ENCODE results near the gene SCAND1.
"Not testable (repeated sequence)": the region's sequence is repeated elsewhere in the genome, so short reads cannot be mapped to it uniquely, and the experiment has no call there.

Gene SCAND1

DNA sequence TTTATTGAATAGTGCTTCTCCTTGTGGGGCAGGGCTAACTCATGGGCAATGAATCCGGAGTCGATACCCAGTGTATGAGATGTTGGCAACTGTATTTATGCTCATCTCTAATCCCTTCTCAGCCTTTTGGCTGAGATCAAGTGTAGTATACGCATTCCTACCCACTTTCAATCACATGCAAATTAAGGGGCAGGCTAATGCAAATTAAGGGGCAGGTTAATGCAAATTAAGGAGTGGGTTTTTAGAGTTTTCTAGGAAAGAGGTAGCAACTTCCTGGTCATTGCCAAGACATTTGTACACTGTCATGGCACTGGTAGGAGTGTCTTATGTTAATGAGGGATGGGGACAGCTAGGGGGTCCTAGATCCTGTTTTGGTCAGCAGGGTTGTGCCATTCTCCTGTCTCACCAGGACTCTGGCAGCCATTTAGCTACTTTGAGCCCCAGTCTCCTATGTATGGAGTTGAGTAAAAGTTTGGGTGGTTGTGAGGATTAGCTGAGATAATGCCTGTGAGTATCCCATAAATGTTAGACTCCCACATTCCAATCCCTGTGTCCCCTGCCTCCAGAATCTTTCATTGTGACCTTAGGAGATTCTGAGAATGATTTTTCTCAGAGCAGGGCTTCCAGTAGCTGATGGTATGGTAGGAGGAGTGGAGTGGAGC lies 13.8 kb upstream of the SCAND1 start, which contains the start of gene CNBD2:
CNBD2 (plus strand) TSS at position 612 of the 662 bp plus-strand sequence. CDS start 173 bp downstream, outside the sequence.
- DNase-seq (ENCODE audit: extremely low spot score, insufficient read length, low read depth) (no peak), FAIRE-seq (no peak)

- DNase-seq (ENCODE audit: extremely low spot score, insufficient read length, low read depth) (no peak), FAIRE-seq (no peak)
Observed at GRCh38 chr20:35963878-35964277, 9.6 kb upstream of the SCAND1 start.

DNA sequence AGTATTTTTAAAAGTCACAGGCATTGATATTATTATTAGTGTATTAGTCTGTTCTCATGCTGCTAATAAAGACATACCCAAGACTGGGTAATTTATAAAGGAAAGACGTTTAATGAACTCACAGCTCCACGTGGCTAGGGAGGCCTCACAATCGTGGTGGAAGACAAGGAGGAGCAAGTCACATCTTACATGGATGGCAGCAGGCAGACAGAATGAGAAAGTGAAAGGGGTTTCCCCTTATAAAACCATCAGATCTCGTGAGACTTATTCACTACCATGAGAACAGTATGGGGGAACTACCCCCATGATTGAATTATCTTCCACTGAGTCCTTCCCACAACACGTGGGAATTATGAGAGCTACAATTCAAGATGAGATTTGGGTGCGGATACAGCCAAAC lies 5.0 kb upstream of the SCAND1 start:
- not testable (repeated sequence) for DNase-seq (ENCODE audit: extremely low spot score, insufficient read length, low read depth); FAIRE-seq

GRCh38 chr20:35956616-35957015 lies 2.3 kb upstream of the SCAND1 start:
- FAIRE-seq (no peak), DNase-seq (ENCODE audit: extremely low spot score, insufficient read length, low read depth) (no peak)

- no peak for DNase-seq (ENCODE audit: extremely low spot score, insufficient read length, low read depth)
- FAIRE-seq: no peak
Observed at GRCh38 chr20:35954907-35955251, 577 bp upstream of the SCAND1 start.

GRCh38 chr20:35953387-35954199 lies 709 bp downstream of the SCAND1 start:
- DNase-seq (ENCODE audit: extremely low spot score, insufficient read length, low read depth): peak; percentile 26
- no peak for FAIRE-seq

GRCh38 chr20:35952480-35953386 lies 1.6 kb downstream of the SCAND1 start:
- DNase-seq (ENCODE audit: extremely low spot score, insufficient read length, low read depth): no peak
- no peak for FAIRE-seq

- DNase-seq (ENCODE audit: extremely low spot score, insufficient read length, low read depth); FAIRE-seq: not testable (repeated sequence)
Observed at GRCh38 chr20:35952080-35952479, 2.2 kb downstream of the SCAND1 start.

DNA sequence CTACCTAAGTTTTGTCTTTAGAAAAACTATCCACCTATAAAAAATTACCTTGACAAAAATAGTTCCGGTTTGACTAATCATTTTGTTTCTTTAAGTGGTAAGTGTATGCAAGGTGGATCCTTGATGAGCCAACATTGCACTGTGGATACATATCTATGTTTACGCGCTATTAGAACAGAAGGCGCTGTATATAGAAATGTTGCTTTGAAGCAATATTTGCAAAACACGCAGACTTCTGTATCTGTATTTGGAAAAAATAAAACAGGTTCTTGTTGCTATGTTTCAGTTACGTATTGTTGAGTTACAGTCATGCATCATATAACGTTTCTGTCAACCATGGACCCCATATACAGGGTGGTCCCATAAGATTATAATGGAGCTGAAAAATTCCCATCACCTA lies 4.2 kb downstream of the SCAND1 start:
- no peak for DNase-seq (ENCODE audit: extremely low spot score, insufficient read length, low read depth)
- no peak for FAIRE-seq

- FAIRE-seq (no peak), DNase-seq (ENCODE audit: extremely low spot score, insufficient read length, low read depth) (no peak)
Observed at GRCh38 chr20:35947907-35948306, 6.4 kb downstream of the SCAND1 start.

DNA sequence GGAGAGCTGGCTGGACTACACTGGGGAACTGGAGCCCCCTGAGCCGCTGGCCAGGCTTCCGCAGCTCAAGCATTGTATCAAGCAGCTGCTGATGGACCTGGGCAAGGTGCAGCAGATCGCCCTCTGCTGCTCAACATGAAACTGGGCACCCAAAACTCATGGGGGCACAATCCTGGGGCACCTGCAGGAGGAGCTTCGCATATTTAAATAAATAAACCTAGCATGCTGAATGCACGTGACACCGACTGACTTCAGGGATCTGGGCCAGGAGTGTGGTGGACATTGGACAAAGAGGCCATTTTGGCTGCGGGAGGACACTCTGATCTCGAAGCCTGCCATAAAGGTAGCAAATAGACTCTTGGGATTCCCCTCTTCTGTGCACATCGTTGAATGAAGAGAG lies 6.8 kb downstream of the SCAND1 start:
- no peak for FAIRE-seq
- DNase-seq (ENCODE audit: extremely low spot score, insufficient read length, low read depth): no peak

DNA sequence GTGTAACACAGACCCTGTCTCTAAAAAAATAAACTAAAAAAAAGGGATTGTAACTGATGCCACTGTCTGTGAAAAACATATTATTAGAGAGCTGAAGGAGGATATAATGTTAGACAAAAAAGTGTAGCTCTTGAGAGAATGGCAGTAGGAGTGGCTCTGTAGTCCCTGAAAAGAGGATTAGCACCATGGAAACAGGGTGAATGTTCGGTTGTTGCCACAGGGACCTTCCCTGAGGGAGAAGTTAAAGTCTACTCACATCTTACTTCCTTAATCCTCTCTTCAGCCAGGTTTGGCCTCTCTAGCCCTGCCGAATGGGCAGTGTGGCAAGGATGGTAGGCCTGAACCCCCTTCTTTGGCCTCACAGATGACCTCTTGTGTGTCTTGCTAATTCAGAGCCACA lies 12.1 kb downstream of the SCAND1 start:
- DNase-seq (ENCODE audit: extremely low spot score, insufficient read length, low read depth) (no peak), FAIRE-seq (no peak)

DNA sequence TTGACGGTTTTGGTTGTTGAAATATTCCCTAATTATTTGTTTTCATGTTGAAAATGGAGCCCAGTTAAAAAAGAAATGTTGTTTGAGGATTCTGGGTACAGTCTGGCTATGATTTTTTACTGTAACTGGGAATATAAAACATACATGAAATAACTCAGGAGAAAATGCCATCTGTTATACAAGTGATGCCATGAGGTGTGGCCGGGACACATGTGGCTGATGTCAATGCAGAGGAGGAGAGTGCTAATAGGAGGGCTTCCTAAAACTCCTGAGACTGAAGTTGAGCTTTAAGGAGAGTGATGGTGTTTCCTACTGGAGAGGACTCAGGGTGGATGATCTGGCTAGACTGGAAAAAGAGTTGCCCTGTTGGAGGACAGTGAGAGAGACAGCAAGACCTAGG lies 12.7 kb downstream of the SCAND1 start:
- DNase-seq (ENCODE audit: extremely low spot score, insufficient read length, low read depth) (no peak), FAIRE-seq (no peak)

- no peak for FAIRE-seq
- no peak for DNase-seq (ENCODE audit: extremely low spot score, insufficient read length, low read depth)
Observed at GRCh38 chr20:35939264-35939663, 15.0 kb downstream of the SCAND1 start.

- no peak for FAIRE-seq
- DNase-seq (ENCODE audit: extremely low spot score, insufficient read length, low read depth): no peak
Observed at GRCh38 chr20:35934050-35934449, 20.3 kb downstream of the SCAND1 start.

DNA sequence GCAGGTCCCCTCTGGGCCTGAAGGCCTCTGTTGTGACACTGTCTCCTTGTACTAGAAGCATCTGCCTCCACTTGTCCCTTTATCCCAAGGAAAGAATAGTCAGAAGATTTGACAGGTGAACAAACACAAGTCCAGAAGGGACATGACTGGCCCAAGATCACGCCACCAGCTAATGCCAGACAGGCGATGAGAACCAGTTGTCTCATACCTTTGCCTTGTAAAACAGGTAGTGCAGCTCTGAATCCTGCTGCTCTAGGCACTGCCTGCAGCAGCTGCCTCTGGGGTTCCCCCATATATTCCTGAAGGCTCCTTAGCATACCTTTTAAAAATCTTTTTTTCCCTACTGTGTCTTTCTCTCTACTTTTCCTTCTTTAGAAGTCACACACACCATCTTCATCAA lies 25.0 kb downstream of the SCAND1 start:
- no peak for FAIRE-seq

DNA sequence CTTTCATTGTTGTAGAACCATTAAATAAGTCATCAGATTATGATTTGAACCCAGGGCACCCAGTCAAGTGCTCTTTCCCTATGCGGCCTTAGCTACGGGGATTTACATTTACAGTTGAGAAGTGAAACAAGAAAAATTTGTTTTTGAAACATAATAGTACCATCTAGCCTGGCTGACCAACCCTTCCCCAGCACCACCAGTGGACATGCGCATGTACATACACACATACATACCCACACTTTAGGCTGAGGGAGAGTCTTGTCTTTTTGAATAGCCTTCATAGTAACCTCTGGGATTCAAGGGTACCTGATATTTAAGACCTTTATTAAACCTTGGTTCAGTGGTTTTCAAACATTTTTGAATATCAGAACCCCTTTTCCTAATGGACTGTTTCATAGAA lies 33.8 kb downstream of the SCAND1 start:
- no peak for FAIRE-seq
- DNase-seq (ENCODE audit: extremely low spot score, insufficient read length, low read depth): no peak

More for the DNA sequence above, 25.0 kb downstream of the SCAND1 start:
- DNase-seq (ENCODE audit: extremely low spot score, insufficient read length, low read depth): no peak

DNA sequence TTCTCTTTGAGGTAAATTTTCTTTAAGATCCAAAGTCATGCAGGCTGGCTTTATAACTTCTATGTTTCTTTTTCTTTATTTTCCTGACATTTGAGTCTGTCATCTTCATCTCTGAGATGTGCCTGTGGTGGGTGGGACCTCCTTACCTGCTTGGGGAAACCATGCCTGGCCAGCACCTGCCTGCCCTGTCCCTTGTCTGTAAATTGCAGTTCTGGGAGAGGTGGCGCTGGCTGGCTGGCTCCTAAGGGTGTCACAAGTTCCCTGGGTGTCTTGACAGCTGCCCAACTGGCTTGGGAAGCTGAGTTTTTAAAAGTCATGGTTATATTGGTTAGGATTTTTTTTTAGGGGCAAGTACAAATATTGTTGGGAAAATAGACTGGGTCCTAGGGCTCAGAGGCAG lies 36.3 kb downstream of the SCAND1 start:
- no peak for FAIRE-seq
- no peak for DNase-seq (ENCODE audit: extremely low spot score, insufficient read length, low read depth)

DNA sequence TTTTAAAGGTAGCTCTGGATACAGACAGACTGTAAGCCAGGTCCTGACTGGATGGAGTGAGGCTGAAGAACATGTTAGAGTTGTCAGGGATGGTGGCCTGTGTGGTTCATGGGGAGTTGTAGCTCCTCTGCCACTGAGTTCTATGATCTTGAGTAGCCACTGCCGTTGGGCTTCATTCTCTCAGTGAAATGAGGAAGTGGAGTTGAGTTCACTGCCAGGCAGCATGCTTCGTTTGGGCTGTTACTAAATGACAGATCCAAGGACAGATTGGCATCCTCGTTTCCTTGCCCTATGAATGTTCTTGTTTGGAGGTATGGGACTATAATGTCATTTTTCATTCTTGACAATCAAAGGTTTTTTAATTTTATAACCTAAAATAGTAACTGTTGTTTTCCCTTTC lies 37.2 kb downstream of the SCAND1 start:
- no peak for DNase-seq (ENCODE audit: extremely low spot score, insufficient read length, low read depth)
- no peak for FAIRE-seq

- DNase-seq (ENCODE audit: extremely low spot score, insufficient read length, low read depth) (no peak), FAIRE-seq (no peak)
Observed at GRCh38 chr20:35912881-35913280, 41.4 kb downstream of the SCAND1 start.

DNA sequence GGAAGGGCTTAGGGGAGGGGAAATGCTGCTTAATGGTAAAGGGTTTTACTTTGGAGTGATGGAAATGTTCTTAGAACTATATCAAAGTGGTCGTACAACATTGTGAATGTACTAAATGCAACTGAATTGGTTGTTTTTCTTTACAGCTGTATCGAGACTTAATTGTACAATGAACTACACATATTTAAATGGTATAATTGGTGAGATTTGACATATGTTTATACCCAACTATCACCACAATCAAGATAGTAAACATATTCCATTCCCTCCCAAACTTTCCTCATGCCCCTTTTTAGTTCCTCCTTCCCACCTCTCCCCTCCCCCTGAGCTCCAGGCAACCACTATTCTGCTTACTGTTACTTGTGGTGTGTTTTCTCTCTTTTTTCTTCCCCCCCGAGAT lies 44.0 kb downstream of the SCAND1 start:
- no peak for DNase-seq (ENCODE audit: extremely low spot score, insufficient read length, low read depth)

More for the DNA sequence above, 44.0 kb downstream of the SCAND1 start:
- FAIRE-seq: no peak

All from GM18507 (cell line).